SK-N-MC (cell line): ENCODE data around the gene ATP5F1E.
"Not testable (repeated sequence)": the region's sequence is repeated elsewhere in the genome, so short reads cannot be mapped to it uniquely, and the experiment has no call there.

ENCODE experiments used
- DNase-seq: peaks from one replicate; pipeline ENCODE4 v3.0.0-alpha.2; 2011; ENCODE audit warnings: low read depth, low spot score
- H3K27ac ChIP-seq: fragments of 200-600 bp; sonication (generic); 2 replicates; pipeline ENCODE4 v1.5.1; 2016; ENCODE audit warnings: mixed run types
- H3K36me3 ChIP-seq: fragments of 200-600 bp; sonication (generic); 2 replicates; pipeline ENCODE4 v1.6.1; 2017; ENCODE audit warnings: antibody characterized with exemption, low read length, mixed read lengths; ENCODE audit not compliant: insufficient read depth
- H3K4me3 ChIP-seq: fragments of 200-600 bp; sonication (generic); 2 replicates; pipeline ENCODE4 v1.5.1; 2016
- H3K9ac ChIP-seq: fragments of 200-600 bp; sonication (generic); 2 replicates; pipeline ENCODE4 v1.8.0; 2017; ENCODE audit warnings: mixed run types, mixed read lengths; ENCODE audit not compliant: insufficient read length
- H3K9me3 ChIP-seq: fragments of 200-600 bp; sonication (generic); 2 replicates; pipeline ENCODE4 v1.6.1; 2017; ENCODE audit warnings: low read depth, mild to moderate bottlenecking, antibody characterized with exemption, low read length, moderate library complexity, mixed read lengths
- EZH2 ChIP-seq: fragments of 200-600 bp; sonication (generic); IDR thresholded peaks from one replicate; pipeline ENCODE4 v1.6.1; 2017; ENCODE audit warnings: antibody characterized with exemption
- FOXP2 ChIP-seq: optimal IDR thresholded peaks from 2 replicates; pipeline ENCODE3; 2011; ENCODE audit warnings: mild to moderate bottlenecking, moderate library complexity; ENCODE audit not compliant: insufficient read depth; ENCODE audit errors: extremely low read length, control extremely low read depth
- POLR2AphosphoS5 ChIP-seq: IDR thresholded peaks from 2 replicates; pipeline ENCODE4 v1.6.1; 2012; ENCODE audit warnings: mild to moderate bottlenecking, low read depth, low read length, borderline replicate concordance

ATP5F1E gene

DNA sequence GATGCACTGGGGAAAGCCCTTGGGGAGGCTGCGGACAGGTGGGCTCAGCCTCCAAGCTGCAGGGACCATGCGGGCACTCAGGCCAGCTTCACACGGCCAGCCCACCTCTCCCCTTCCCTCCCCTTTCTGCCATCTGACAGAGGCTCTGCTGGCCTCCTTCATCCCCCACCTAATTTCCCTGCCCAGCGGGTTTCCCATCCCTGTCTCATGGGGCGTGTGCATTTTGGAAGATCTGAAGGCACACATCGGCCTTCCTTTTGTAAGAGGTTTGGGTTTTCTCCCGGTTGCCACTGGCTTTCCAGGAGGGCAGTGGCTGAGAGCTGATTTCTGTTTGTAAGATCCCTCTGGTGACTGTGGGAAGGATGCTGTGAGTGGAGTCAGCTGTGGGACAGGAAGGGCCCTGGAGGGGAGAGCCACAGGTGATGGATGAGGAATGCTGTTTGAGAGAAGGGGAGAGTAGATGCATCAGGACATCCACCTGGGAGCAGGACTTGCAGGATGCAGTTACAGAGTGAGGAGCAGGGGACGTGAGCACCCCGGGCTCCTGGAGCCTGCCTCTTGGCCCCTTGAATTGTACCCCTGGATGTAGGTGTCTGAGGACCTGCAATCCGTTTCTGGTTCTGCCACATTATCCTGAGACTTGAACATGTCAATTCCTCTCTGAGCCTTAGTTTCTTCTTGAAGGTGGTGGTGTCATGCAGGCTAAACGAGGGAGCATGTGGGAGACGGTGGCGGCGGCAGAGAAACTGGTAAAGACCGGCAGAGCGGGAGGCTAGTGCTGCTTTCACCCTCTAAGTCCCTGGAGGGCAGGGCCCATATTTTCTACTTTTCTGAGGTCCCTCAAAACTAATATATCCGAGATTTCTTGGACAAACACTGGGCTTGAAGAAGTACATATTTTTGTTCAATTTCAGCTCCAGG, 18.8 kb downstream of the ATP5F1E start:
- Histone ChIP-seq H3K27ac (no peak overlapping the region), H3K9me3 (no peaks in the 10 kb centered on the region), H3K36me3 (no peaks in the 10 kb centered on the region), H3K9ac (no peak overlapping the region), H3K4me3 (no peak overlapping the region)
- TF ChIP-seq FOXP2 (no peak), EZH2 (no peak), POLR2AphosphoS5 (no peak)
- DNase-seq, result no peak

DNA sequence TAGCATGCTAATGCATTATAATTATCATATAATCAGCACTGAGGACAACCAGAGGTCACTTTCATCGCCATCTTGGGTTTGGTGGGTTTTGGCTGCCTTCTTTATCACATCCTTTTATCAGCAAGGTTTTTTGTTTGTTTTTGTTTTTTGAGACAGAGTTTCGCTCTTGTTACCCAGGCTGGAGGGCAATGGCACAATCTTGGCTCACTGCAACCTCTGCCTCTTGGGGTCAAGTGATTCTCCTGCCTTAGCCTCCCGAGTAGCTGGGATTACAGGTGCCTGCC, 20.3 kb downstream of the ATP5F1E start:
- not testable (repeated sequence) for H3K27ac ChIP-seq, H3K9me3 ChIP-seq, H3K4me3 ChIP-seq, H3K9ac ChIP-seq, H3K36me3 ChIP-seq, DNase-seq

DNA sequence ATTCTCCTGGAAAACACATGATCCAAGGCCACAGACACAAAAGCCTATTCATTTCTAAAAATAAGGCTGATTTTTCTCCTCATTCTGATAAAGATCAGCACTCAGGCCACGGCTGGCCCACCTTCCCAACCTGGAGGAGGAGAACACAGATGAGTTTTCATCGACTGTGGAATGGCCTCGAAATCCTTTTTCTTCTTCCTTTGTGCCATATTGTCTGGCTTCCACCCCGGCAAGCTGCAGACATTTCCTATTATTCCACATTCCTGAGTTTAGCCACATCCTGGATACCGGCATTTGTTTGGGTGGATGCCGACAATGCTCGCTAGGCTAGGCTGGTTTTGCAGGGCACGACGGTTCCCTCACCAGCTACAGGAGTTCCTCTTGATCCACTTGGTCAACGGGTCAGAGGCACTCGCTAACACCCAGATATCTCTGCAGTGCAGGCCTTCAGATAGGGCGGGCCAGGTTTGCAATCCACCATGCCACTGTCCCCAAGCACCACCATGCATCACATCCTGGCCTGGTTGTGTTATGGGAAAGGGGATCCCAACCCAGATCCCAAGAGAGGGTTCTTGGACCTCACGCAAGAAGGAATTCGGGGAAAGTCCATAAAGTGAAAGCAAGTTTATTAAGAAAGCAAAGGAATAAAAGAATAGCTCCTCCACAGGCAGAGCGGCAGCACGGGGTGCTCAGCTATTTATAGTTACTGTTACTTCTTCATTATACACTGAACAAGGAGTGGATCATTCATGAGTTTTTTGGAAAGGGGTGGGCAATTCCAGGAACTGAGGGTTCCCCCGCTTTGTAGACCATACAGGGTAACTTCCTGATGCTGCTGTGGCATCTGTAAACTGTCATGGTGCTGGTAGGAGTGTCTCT, 20.9 kb downstream of the ATP5F1E start:
- no peak overlapping the region for H3K27ac ChIP-seq
- no peaks in the 10 kb centered on the region for H3K36me3 ChIP-seq
- TF ChIP-seq EZH2 (no peak), FOXP2 (no peak), POLR2AphosphoS5 (no peak)
- DNase-seq, result no peak
- no peak overlapping the region for H3K4me3 ChIP-seq
- H3K9me3 ChIP-seq, result no peaks in the 10 kb centered on the region
- no peak overlapping the region for H3K9ac ChIP-seq

DNA sequence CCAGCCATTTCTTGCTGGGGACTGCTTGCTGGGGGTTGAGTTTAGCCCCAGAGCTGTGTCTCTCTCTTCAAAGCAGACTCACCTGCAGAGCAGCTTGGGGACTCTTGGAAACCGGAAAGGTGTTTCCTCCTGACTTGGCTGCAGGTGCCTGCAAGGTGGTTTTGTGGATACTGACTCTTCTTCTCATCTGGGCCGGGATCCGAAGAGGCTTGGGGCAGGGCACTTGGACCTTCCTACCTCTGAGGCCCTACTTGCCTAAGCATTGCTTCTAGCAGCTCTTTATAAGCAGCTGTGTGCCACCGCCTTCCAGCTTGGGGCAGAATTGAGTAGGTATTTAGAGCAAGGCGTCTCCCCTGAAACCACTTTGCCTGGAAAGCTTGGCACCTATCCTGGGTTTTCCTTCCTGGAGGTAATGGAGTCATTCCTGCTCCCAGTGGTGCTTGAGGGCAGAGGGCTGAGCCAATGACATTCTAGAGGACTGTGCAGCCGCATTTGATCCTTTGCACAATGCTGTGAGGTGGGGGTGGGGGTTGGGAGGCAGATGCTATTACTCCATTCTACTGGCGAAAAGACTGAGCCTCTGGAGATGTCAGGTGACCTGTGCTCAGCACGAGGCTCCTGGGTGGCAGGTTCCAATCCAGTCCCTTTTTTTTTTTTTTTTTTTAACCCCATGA, 21.7 kb downstream of the ATP5F1E start:
- Histone ChIP-seq H3K9me3 (no peaks in the 10 kb centered on the region), H3K9ac (no peak overlapping the region), H3K36me3 (no peaks in the 10 kb centered on the region), H3K27ac (no peak overlapping the region), H3K4me3 (no peak overlapping the region)
- DNase-seq, result no peak
- TF ChIP-seq FOXP2 (no peak), EZH2 (no peak), POLR2AphosphoS5 (no peak)

GRCh38 chr20:59008715-59009336, 23.3 kb downstream of the ATP5F1E start:
- TF ChIP-seq EZH2 (no peak), FOXP2 (no peak)
- H3K27ac ChIP-seq, result no peak overlapping the region
- no peak for DNase-seq
- H3K9me3 ChIP-seq, result no peaks in the 10 kb centered on the region
- H3K36me3 ChIP-seq, result no peaks in the 10 kb centered on the region
- H3K9ac ChIP-seq, result no peak overlapping the region
- no peak overlapping the region for H3K4me3 ChIP-seq

DNA sequence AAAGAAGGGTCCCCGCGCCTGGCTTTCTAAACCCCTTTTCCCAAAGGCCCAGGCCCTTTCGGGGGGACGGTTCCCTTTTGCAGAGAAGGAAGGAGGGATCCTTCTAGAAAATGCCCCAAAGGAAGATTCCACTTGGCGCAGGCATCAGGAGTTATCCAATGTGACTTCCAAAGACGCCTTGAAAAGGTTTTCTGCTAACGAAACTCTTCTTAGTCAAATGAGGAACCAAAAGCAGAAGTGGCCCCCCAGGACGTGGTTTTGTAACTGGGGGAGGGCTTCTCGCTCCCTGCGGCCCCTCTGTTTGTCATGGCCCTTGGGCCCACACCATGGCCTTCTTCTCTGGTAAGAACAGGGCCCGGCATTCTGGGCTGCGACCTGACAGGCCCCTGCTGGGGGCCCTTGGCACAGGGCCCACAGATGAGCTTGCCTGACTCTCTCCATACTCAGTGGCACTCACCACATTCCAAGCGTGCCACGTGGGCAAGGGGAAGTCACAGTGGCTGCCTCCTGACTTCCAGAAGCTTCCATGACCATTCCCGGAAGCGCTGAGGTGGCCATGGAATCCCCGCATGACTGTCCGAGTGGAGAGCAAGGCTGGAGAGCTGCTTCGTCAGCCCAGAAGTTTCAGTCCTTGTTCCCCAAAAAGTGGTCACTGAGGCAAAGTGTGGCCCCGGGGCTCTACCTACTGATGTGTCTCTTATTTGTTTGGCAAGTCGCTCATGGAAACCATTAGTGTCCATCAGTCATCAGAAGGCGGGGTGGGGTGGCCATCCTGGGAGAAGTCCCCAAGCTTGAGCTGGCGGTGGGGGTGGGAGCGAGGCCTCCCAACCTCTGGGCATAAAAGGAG, 24.2 kb downstream of the ATP5F1E start:
- Histone ChIP-seq H3K9ac (no peak overlapping the region), H3K9me3 (no peaks in the 10 kb centered on the region), H3K27ac (no peak overlapping the region), H3K36me3 (no peaks in the 10 kb centered on the region), H3K4me3 (no peak overlapping the region)
- DNase-seq, result no peak
- TF ChIP-seq FOXP2 (no peak), POLR2AphosphoS5 (no peak), EZH2 (no peak)

- no peak for DNase-seq
- H3K36me3 ChIP-seq, result no peaks in the 10 kb centered on the region
- H3K9me3 ChIP-seq, result no peaks in the 10 kb centered on the region
- TF ChIP-seq EZH2 (no peak), FOXP2 (no peak), POLR2AphosphoS5 (no peak)
- H3K27ac ChIP-seq, result no peak within 1 kb of the TSS
- no peak within 1 kb of the TSS for H3K9ac ChIP-seq
- H3K4me3 ChIP-seq, result no peak within 1 kb of the TSS
These were observed 25.1 kb downstream of the ATP5F1E start, which contains the start of gene CTSZ for GRCh38 chr20:59006864-59007664. Gene CTSZ (minus strand): TSS chr20:59007254. CDS start chr20:59007128, 126 bp downstream.
